AG04449 (cell line): ENCODE data around the gene APOL5.

Source experiments
- CTCF ChIA-PET: fragments of 350-600 bp; formaldehyde crosslinking; extraction: SDS; loops from one replicate; lab custom pipeline; 2021; ENCODE audit warnings: antibody characterized with exemption; lab: Yijun Ruan, JAX
- POLR2A ChIA-PET: fragments of 400-600, 350-600 bp; formaldehyde crosslinking; extraction: SDS; loops from one replicate; lab custom pipeline; 2020; ENCODE audit warnings: antibody characterized with exemption, inconsistent platforms; lab: Yijun Ruan, JAX
- DNase-seq: peaks from one replicate; pipeline ENCODE4 v3.0.0-alpha.2; 2010; ENCODE audit warnings: low read depth, low spot score
- H3K4me3 ChIP-seq: 2 replicates; pipeline ENCODE4 v1.5.1; 2011; ENCODE audit warnings: low read depth, mild to moderate bottlenecking, control low read depth, low read length
- CTCF ChIP-seq: IDR thresholded peaks from one replicate; pipeline ENCODE4 v1.5.1; 2011; ENCODE audit warnings: mild to moderate bottlenecking, moderate library complexity, low read length, control low read depth, inconsistent platforms; ENCODE audit not compliant: insufficient read depth; ENCODE audit errors: missing control alignments

The APOL5 gene

GRCh38 chr22:35729309-35729698, 11.6 kb downstream of the APOL5 start:
- no peak overlapping the region for H3K4me3 ChIP-seq
- no peak for TF ChIP-seq CTCF
- ChIA-PET POLR2A (no interaction called here), CTCF (interaction anchor here (1.7 kb wide), 1 partner anchor 45 kb away, joined by 4 read pairs; no protein-coding TSS in a partner anchor)
- no peak for DNase-seq

- CTCF ChIA-PET: no interaction called here
- POLR2A ChIA-PET: no interaction called here
- no peak for DNase-seq
- H3K4me3 ChIP-seq: no peak overlapping the region
- no peak for TF ChIP-seq CTCF
Measured at GRCh38 chr22:35731321-35731720, 13.6 kb downstream of the APOL5 start.

GRCh38 chr22:35732116-35732515, 14.4 kb downstream of the APOL5 start:
- TF ChIP-seq CTCF: no peak
- DNase-seq: no peak
- CTCF ChIA-PET: no interaction called here
- POLR2A ChIA-PET: no interaction called here
- H3K4me3 ChIP-seq: no peak overlapping the region

GRCh38 chr22:35733036-35733435, 15.4 kb downstream of the APOL5 start:
- ChIA-PET CTCF (no interaction called here), POLR2A (no interaction called here)
- TF ChIP-seq CTCF: no peak
- DNase-seq: no peak
- H3K4me3 ChIP-seq: no peak overlapping the region

GRCh38 chr22:35733791-35734516, 16.3 kb downstream of the APOL5 start:
- TF ChIP-seq CTCF: no peak
- DNase-seq: no peak
- CTCF ChIA-PET: interaction anchor here (1.0 kb wide), 1 partner anchor 49 kb away, joined by 3 read pairs; no protein-coding TSS in a partner anchor
- H3K4me3 ChIP-seq: no peak overlapping the region
- POLR2A ChIA-PET: no interaction called here

DNA sequence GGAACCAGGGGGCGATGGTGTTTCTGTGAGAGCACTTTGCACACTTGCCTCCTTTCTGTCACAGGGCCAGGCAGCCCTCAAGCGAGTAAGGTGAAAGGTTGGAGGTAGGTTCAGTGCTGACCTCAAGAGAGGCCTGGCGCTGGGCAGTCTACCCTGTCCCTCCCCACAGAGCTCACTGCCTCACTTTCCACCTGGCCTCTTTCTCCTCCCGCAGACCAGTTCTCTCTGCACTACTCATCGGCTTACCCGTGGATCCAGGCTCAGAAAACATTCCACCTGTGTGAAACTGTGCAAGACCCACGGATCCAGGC, 16.8 kb downstream of the APOL5 start:
- POLR2A ChIA-PET: no interaction called here
- TF ChIP-seq CTCF: no peak
- DNase-seq: no peak
- no peak overlapping the region for H3K4me3 ChIP-seq
- CTCF ChIA-PET: interaction anchor here (1.0 kb wide), 1 partner anchor 50 kb away, joined by 3 read pairs; no protein-coding TSS in a partner anchor
